GM19397 (cell line): ENCODE results near the gene L3HYPDH.

Experiments used
- ATAC-seq: cut with Tn5 transposase; IDR thresholded peaks from one replicate; pipeline ENCODE4 v1.9.1; 2021; ENCODE audit warnings: mild to moderate bottlenecking, moderate library complexity; ENCODE audit not compliant: unreplicated experiment

The L3HYPDH gene

DNA sequence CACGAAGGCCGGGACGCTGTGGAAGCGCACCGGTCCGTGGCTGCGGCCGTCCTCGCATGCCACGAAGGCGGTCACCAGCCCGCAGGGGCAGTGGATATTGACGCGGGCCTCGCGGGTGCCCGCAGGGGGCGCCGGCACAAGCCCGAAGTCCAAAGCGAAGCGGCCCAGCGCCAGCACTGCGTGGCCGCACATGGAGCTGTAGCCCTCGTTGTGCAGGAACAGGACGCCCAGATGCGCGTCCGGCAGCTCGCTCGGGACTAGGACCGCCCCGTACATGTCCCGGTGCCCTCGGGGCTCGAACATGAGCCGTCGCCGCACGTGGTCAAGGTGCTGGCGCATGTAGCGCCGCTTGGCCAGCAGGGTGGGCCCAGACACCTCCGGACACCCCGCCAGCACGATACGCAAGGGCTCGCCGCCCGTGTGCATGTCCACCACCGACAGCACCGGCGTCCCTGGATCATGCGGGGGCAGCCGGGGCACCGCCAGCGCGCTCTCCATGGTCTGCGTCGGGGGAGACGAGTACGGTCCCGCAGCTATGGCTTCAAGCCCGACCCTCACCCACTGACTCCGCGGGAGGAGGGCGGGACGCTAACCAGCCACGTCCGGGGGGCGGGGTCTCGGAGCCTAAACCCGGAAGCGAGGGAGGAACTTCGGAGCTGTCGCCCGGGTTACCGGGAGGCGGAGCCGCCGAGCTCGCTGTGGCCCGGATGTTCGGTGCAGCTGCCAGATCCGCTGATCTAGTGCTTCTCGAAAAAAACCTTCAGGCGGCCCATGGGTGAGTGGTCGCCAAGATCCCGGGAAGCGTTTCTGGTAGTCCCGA is at the start of gene L3HYPDH, which contains the start of gene JKAMP:
Gene L3HYPDH, minus strand, starts transcription at position 590 of the 820 bp plus-strand sequence. Its CDS starts 92 bp downstream, at position 498.
Gene JKAMP, plus strand, starts transcription at position 699 of the 820 bp plus-strand sequence. Its CDS starts 73 bp downstream, at position 772.
- ATAC-seq = peak; percentile 87

DNA sequence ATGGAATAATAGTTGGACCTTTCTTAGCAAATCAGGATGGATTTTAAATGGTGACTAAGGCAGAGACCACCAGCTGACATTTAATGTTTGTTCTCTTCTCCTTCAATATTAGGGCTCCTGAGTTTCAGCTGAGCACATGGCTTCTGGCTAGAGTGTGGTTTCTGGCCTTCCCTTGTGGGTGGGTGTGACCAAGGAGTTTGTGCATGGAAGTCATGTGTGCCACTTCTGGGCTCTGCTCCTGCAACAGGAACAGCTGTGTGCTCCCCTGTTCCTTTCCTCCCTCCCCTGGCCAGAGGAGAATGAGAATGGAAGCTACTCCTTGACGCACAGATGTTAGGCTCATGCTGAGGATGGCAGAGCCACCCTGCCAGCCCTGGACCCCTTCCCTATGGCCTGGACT is 48.2 kb upstream of the L3HYPDH start:
- ATAC-seq = no peak

DNA sequence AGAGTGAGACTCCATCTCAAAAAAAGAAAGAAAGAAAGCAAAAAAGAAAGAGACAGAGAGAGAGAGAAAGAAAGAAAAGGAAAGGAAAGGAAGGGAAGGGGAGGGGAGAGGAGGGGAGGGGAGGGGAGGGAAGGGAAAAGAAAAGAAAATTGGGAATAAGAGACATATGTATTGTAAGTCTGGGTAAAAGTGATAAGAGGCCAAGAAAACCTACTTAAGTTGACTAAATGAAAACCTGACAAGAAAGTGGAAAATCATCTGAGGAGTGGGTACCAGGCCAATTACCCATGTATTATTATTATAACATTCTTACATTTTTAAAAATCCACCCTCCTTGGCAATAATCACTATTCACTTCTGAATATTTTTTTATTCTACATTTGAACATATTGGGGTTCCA is 46.1 kb upstream of the L3HYPDH start:
- ATAC-seq = no peak

DNA sequence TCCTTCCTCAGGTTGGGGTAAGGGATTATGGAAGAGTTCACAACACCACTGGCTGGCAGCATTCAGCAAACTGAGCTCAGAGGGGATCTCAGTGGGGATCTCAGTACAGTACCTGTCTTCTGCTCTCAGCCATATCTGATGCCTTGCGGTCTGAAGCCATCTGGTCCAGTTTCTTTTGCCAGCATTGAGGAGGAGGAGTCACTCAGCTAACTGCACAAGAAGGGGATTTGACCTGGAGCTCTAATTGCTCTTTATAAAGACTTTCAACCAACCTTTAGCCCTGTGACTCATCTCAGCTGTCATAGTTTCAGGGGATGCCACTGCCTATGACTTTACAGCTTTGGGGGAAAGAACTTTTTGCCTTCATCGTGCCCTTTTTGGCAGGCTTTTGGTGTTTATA is 45.0 kb upstream of the L3HYPDH start:
- ATAC-seq = no peak

DNA sequence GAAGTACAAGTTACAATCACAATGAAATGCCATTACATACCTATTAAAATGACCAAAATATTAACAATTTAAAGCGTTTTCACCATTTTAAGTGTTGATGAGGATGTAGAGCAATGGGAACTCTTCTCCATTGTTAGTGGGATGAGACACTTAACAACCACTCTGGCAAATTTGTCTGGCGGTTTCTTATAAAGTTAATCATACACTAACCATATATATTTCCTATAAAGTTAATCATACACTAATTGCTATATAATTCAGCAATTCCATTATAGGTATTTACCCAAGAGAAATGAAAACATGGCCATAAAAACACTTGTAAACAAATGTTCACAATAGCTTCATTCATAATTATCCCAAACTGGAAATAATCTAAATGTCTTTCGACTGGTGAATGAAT is 36.0 kb upstream of the L3HYPDH start:
- ATAC-seq = no peak

DNA sequence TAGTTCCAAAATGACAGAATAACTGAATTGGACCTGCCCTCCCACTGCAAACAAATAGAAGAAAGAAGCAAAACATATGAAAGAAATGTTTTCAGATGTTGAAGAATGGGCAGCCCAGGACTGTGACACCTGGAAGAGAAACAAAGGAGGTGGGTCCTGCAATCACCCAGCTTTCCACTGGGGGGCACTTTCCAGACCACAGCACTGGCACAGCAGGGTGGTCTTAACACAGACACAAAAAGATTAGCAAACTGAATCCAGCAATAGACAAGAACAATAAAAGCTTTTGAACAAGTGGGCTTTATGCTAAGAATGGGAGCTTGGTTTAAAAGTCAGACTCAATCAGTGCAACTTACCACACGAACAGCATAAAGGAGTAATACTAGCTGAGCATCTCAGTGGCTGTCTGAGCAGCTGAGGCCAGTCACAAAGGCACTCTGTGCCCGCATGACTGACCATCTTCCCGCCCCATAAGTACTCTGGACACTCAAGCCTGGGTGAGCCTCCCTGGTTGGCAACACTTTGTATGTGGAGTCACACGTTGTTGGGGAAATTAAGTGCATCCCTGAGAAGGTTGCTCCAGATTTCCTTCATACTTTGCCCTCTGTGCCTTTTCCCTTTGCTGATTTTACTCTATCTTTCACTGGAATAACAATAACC is 27.8 kb upstream of the L3HYPDH start:
- peak; percentile 52 for ATAC-seq

DNA sequence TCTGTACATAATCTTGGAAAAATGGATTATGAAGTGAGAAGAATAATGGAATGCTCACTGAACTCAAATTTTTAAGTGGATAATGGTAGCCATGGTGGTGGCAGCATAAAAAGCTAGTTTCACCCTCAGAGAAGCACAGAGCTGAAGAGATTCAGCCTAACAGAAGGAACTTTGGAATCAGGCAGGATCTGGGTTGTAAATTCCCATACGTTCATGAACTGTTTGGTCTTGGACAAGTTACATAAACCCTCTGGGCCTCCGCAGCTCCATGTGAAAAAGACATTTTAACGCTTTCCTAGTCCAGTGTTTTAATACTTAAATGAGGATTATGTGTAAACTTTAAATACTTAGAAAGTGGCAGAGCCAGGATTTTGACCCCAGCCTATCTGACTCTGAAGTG is 26.8 kb upstream of the L3HYPDH start:
- no peak for ATAC-seq

DNA sequence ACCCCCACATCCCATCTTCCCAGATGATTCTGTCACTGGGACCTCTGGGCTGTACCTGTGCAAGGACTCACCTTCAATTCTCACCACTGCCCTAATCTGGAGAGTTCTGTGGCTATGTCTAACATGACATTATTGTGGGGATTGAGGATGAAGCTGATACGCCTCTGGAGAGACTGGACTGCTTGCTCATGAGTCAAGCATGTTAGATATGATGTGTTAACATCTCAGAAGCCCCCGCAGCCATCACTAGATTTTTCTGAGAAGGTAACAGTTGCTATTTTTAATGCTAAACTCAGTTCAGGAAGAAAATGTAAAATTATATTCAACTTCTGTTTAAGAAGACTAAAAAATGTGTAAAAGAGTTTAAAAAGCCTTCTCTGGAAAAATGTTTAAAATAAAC is 25.8 kb upstream of the L3HYPDH start:
- no peak for ATAC-seq

DNA sequence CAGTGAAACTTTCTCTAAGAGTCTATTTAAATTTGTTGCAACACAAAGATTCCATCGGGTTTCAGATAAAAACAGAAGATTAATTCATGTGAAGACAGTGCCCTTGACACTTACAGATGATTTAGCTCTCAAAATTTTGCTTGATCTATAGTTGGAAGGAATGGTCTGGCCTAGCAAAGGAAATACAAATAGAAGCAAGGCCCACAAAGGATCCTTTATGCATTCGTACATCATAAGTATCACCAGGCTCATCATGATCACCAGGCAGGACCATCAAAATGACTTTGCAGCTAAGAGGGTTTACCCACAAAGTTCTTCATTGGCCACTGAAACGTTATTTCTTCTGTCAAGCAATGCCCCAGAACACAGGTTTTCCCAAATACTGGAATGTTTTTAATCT is 24.9 kb upstream of the L3HYPDH start:
- no peak for ATAC-seq

DNA sequence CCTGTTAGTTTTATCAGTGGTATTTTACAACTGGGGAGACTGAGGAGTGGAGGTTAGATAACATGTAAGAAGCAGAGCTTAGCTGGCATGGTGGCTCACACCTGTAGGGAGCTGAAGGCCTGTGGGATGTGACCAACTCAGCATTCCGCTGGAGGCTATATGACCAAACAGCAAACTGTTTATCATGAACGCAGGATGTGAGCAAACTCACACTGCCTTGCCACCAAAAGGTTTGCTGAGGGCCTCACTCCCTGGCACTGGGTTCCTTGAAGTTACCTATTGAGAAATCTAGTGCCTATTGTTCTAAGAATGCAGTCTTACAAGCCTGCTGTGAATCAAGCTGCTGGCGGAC is 23.5 kb upstream of the L3HYPDH start:
- ATAC-seq = peak; percentile 25

DNA sequence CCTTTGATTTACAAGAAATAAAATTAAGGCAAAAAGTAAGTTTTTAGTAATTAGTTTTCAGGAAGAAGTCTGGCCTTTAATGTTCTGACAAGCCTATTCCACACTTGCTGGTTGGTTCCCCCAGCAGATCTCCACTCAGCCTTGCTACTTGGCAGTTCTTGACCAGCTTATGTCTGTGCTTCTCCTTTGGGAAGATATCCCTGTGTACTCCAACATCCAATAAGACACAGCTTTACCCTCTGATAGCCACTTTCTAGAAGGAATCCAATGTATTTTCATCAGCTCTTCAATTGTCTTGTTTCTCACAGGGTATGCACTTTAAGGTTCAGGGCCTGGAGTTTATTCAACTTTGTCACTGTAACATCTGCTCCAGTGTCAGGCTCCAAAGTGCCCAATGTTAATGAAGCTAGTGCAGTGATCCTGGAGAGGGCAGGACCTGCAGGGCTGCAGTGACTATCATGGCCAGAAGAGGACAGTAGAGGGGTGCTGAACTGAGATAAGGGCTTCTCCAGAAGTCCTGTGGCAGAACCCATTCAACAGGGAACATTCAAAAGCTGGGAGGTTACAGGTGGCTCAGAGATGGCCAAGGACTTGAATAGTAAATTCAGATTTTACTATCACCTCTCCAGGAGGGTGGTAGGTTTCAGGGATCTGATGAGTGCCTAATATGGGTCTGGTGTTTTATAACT is 23.0 kb upstream of the L3HYPDH start:
- ATAC-seq = peak; percentile 83

DNA sequence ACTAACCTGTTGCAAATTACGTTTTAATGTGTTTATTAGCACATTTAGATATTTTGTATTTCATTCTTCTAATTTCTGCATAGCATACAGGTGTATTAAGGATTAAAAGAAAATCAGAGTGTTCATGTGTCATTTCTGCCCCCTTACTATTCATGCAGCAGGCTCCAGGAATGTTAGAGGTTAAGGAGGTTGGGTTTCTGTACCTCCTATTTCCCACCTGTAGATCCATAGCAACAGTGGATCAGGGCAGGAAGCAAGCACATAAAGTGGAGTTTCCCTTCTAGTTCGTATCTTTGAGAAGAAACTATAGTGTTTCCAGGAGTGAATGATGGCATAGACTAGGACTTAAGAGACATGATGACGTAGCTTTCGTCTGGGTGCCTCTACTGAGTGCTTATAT is 19.0 kb upstream of the L3HYPDH start:
- ATAC-seq = no peak

DNA sequence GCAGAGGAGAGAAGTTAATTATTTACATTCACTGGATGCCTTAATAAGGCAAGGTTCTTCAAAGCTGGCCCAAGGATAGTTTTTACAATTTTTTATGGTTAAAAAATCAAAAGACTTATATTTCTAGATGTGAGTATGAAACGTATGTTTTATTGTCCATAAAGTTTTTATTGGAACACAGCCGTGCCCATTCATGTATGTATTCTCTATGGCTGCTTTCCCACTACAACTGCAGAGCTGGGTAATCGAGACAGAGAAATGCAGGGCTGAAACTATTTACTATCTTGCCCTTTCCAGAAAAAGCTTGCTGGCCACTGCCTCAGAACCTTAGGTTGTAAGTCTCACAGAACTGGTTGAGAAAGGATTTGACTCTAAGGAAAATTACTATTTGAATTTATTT is 16.5 kb upstream of the L3HYPDH start:
- no peak for ATAC-seq

DNA sequence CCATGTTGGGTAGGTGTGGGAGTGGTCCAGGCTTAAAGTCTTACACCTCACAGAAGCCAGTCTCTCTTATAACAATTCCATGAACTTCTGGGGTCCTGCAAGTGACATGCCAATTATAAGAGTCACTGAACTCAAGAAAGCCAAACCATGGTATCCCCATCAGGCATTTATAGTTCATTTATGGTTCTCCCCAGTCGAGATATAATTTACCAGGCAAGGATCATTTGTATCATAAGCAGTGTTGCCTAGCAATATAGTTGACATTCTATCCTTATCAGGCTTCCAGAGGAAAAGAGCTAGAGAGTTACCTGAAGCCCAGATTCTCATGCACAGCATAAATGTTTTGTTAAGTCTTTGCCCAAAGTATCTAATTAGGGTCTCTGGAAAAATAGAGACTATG is 8.2 kb upstream of the L3HYPDH start:
- no peak for ATAC-seq

DNA sequence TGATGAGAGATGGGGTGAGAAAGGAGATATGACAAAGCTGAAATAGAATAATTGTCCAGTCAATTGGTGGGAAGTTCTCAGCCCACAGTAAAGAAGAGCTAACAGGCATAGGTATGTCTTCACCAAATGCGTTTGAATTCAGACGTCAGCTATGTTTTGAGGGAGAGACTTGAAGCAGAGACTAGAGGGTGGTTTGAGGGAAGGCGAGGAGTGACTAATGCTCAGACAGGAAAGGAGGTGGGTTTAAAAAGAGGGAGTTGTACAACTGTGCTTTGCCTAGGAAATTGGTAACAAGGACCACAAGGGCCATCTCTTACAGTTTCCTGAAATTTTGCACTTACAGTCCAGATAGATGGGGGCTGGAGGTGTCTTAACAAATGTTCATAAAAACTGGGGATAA is 6.5 kb upstream of the L3HYPDH start:
- ATAC-seq = no peak

DNA sequence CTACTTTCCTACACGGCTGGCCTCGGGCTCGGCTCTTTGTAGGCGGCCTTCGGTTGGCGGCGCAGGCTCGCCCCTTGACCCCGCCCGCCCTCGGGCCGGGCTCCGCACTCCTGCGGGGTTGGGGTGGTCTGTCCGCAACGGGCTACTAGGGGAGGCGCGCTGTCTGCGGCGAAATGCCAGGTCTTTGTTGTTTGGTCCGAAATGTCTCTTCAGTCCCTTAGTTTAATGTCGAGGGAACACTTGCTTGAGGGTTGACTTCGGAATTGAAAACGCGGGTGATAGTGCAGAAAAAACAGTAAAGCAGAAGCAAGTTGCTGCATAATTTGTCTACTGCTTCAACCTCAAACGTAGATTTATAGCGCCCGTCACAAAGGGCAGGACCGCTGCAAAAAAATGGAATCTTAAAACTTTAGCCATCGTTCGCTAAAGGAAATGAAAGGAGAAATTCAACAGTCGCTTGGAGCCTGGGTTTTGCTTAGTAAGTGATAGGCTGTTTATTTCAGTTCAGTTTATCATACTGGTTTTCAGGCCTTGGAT is 499 bp upstream of the L3HYPDH start:
- ATAC-seq = peak; percentile 43

DNA sequence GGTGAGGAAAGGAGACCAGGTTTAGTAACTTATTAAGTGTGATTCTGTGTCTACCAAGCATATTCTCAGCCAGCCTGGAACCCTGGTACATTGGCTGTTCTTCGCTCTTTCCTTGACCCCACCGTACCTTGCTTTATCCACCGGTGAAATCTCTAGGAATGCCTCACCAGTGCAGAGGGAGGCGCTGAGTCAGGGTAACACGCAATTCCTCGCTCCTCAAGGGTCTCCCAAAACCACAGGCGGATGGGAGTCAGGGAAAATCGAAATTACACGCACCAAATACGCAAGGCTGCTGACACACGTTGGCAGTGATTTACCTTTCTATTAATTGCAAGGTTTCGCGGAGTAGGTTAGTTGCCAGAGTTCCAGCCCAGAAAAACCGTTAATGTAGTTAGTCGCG is 845 bp downstream of the L3HYPDH start:
- no peak for ATAC-seq

DNA sequence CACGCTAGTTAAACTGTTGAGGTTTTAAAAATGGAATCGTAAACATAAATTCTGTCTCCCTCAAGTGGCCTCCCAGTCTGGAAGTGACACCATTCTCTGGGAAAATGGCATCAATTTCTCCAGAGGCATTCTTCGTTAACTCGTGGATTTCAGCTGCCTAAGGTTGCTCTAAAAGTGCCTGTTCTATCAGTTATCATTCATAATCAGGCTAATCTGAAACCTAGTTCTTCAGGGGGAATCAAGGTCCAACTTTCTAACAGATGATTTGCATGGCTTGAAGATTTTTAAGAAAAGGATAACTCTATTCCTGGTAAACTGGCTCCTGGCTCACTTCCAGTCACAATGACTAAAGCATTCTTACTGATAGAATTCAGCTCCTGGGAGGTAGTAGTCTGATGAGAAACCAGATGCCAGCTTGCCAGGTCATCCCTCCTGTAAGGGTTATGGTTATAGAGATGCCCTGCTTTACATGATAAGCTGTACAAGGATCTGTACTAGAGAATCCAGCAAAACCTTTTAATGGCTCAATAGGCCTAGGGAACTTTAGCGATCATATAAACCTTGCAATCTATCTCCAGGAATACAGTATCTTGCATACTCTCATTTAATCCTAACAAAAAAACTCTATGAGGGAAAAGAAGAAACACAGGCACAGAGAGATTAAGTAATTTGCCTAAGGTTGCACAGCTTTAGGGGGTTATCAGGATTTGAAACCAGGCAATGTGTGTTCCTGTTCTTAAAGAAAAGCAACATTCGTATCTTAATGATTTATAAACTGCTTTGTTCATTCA is 1.5 kb downstream of the L3HYPDH start:
- no peak for ATAC-seq

DNA sequence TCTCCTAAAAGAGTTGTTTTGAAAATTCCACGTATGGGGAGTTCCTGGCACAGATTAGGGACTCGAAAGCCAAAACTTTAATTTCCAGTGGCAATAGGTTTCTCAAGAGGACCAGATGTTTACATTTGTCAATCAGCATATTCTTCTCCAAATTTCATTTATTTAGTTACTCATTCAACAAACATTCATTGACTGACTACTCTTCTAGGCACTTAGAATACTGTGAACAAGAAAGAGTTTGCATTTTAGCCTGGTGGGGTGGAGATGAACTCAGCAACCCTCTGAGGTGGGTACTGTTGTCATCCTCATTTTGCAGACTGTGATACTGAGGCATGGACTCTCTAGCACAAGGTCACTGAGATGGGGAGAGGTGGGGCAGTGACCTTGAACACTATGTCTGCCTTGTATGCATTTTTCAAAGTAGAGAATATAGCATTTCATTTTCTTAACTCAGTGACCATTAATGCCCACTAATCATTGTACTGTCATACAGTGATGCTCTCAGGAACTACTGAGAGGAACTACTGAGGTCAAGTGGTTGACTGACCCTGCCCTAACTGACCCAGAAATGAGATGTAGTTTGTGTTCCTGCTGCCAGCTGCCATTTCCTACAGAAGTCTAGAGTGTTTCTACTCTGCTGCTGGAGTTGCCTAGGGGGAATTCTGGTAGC is 2.2 kb downstream of the L3HYPDH start:
- no peak for ATAC-seq

DNA sequence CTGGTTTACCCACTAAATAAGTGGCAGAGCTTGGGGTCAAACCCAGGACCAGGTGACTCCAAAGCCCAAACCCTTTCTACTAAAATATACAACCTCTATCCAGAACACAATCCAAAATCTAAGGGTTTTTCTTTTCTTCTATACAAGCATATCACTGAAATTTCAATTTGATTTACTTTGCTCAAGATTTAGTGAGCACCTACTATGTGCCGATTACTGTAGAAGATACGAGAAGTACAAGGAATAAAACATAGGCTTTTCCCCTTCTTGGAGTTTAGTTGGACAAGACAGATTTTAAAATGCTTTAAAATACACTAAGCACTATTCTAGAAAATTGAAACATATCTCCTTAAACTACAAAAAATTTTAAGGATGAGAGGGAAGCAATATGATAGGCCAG is 2.8 kb downstream of the L3HYPDH start:
- ATAC-seq = no peak
